Measurements from ENCODE around the gene HAS3. TPM values are rescaled to one million over a fixed set of nuclear protein-coding genes. Genes with fewer than 3 reads are reported as not detected.
"Not testable (repeated sequence)": the region's sequence is repeated elsewhere in the genome, so short reads cannot be mapped to it uniquely, and the experiment has no call there.

Gene HAS3
- total RNA-seq, 1 experiment from 2014 or later: 66.9 TPM

GRCh38 chr16:69126221-69126620 lies 20.8 kb downstream of the HAS3 start (continued):
- TF ChIP-seq, protein P1, sequence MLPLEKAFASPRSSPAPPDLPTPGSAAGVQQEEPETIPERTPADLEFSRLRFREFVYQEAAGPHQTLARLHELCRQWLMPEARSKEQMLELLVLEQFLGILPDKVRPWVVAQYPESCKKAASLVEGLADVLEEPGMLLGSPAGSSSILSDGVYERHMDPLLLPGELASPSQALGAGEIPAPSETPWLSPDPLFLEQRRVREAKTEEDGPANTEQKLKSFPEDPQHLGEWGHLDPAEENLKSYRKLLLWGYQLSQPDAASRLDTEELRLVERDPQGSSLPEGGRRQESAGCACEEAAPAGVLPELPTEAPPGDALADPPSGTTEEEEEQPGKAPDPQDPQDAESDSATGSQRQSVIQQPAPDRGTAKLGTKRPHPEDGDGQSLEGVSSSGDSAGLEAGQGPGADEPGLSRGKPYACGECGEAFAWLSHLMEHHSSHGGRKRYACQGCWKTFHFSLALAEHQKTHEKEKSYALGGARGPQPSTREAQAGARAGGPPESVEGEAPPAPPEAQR (CRISPR knock-in tag; IDR thresholded peaks at IDR 0.05): no peak

DNA sequence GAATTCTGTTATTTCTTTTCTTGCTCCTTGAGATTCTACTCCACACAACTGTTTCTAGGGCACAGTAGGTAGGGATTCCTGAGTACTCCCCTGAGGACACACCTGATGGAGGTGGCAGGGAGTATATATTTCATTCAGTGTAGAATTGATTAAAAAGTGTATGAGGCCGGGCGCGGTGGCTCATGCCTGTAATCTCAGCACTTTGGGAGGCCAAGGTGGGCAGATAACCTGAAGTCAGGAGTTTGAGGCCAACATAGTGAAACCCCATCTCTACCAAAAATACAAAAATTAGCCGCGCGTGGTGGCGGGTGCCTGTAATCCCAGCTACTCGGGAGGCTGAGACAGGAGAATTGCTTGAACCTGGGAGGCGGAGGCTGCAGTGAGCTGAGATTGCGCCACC lies 21.3 kb downstream of the HAS3 start:
- POLR2A ChIA-PET; H3K9me3 Mint-ChIP-seq; H3K4me3 Mint-ChIP-seq; DNase-seq (ENCODE audit: low spot score); H3K27me3 Mint-ChIP-seq (ENCODE audit: low read depth); ATAC-seq; H3K27ac Mint-ChIP-seq: not testable (repeated sequence)
- CTCF ChIA-PET: interaction anchor here (0.6 to 1.5 kb wide), 4 partner anchors 11 to 279 kb away, joined by 3 to 6 read pairs (median 4); partner anchors contain the start of gene PDF
- Mint-ChIP-seq H3K36me3 (peaks cover 19% of the 10 kb centered on the region), H3K4me1 (peaks cover 19% of the 10 kb centered on the region)

GRCh38 chr16:69127966-69128510 lies 22.6 kb downstream of the HAS3 start:
- Mint-ChIP-seq H3K4me3 (no peak overlapping the region), H3K27me3 (ENCODE audit: low read depth) (no peaks in the 10 kb centered on the region), H3K27ac (no peak overlapping the region), H3K36me3 (peaks cover 16% of the 10 kb centered on the region), H3K4me1 (peaks cover 21% of the 10 kb centered on the region), H3K9me3 (no peaks in the 10 kb centered on the region)
- CTCF ChIA-PET: interaction anchor here (1.1 to 1.5 kb wide), 2 partner anchors 12 to 281 kb away, joined by 5 to 6 read pairs; no protein-coding TSS in a partner anchor
- ATAC-seq: no peak
- POLR2A ChIA-PET: no interaction called here
- no peak for DNase-seq (ENCODE audit: low spot score)
- TF ChIP-seq CREM (CRISPR knock-in tag; IDR thresholded peaks at IDR 0.05) (no peak), SOX15 (CRISPR knock-in tag; IDR thresholded peaks at IDR 0.05) (no peak), CBFB (CRISPR knock-in tag; IDR thresholded peaks at IDR 0.05; ENCODE audit: low read depth) (no peak), PRRX2 (CRISPR knock-in tag; IDR thresholded peaks at IDR 0.05) (no peak), NR1H2 (CRISPR knock-in tag; IDR thresholded peaks at IDR 0.05) (no peak), ZNF423 (CRISPR knock-in tag; IDR thresholded peaks at IDR 0.05) (no peak), RELA (CRISPR knock-in tag; IDR thresholded peaks at IDR 0.05; ENCODE audit: borderline replicate concordance) (no peak), TCF7 (CRISPR knock-in tag; IDR thresholded peaks at IDR 0.05; ENCODE audit: low read depth) (no peak)
- TF ChIP-seq, protein P2, sequence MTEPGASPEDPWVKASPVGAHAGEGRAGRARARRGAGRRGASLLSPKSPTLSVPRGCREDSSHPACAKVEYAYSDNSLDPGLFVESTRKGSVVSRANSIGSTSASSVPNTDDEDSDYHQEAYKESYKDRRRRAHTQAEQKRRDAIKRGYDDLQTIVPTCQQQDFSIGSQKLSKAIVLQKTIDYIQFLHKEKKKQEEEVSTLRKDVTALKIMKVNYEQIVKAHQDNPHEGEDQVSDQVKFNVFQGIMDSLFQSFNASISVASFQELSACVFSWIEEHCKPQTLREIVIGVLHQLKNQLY (CRISPR knock-in tag; IDR thresholded peaks at IDR 0.05): no peak
- TF ChIP-seq, protein P3, sequence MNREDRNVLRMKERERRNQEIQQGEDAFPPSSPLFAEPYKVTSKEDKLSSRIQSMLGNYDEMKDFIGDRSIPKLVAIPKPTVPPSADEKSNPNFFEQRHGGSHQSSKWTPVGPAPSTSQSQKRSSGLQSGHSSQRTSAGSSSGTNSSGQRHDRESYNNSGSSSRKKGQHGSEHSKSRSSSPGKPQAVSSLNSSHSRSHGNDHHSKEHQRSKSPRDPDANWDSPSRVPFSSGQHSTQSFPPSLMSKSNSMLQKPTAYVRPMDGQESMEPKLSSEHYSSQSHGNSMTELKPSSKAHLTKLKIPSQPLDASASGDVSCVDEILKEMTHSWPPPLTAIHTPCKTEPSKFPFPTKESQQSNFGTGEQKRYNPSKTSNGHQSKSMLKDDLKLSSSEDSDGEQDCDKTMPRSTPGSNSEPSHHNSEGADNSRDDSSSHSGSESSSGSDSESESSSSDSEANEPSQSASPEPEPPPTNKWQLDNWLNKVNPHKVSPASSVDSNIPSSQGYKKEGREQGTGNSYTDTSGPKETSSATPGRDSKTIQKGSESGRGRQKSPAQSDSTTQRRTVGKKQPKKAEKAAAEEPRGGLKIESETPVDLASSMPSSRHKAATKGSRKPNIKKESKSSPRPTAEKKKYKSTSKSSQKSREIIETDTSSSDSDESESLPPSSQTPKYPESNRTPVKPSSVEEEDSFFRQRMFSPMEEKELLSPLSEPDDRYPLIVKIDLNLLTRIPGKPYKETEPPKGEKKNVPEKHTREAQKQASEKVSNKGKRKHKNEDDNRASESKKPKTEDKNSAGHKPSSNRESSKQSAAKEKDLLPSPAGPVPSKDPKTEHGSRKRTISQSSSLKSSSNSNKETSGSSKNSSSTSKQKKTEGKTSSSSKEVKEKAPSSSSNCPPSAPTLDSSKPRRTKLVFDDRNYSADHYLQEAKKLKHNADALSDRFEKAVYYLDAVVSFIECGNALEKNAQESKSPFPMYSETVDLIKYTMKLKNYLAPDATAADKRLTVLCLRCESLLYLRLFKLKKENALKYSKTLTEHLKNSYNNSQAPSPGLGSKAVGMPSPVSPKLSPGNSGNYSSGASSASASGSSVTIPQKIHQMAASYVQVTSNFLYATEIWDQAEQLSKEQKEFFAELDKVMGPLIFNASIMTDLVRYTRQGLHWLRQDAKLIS (CRISPR knock-in tag; IDR thresholded peaks at IDR 0.05; ENCODE audit: borderline replicate concordance): no peak
- TF ChIP-seq, protein P4, sequence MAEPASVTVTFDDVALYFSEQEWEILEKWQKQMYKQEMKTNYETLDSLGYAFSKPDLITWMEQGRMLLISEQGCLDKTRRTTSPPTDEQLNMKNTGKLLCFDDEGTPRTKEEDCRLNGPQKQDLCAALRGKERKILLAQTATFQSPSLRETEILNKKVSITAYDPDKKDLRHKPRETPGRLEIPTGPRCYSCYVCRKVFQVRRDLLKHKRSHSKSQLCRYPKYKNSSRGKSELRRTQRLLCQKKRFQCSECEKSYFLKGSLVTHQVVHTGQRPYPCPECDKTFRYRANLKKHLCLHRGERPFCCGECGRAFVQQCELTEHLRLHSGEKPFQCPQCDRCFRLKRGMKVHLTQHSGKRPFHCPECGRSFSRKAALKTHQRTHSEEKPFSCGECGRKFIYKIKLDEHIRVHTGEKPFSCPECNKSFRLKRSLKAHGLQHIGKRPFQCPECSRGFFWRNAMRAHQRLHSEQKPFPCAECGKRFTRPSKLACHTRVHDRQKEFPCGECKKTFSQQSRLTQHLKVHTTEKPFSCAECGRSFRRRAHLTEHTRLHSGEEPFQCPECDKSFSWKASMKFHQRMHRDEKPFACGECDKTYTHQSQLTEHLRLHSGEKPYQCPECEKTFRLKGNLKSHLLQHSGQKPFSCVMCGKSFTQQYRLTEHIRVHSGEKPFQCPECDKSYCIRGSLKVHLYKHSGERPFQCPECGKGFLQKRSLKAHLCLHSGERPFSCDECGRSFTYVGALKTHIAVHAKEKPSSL (CRISPR knock-in tag; conservative IDR thresholded peaks at IDR 0.05): no peak
- TF ChIP-seq, protein P5, sequence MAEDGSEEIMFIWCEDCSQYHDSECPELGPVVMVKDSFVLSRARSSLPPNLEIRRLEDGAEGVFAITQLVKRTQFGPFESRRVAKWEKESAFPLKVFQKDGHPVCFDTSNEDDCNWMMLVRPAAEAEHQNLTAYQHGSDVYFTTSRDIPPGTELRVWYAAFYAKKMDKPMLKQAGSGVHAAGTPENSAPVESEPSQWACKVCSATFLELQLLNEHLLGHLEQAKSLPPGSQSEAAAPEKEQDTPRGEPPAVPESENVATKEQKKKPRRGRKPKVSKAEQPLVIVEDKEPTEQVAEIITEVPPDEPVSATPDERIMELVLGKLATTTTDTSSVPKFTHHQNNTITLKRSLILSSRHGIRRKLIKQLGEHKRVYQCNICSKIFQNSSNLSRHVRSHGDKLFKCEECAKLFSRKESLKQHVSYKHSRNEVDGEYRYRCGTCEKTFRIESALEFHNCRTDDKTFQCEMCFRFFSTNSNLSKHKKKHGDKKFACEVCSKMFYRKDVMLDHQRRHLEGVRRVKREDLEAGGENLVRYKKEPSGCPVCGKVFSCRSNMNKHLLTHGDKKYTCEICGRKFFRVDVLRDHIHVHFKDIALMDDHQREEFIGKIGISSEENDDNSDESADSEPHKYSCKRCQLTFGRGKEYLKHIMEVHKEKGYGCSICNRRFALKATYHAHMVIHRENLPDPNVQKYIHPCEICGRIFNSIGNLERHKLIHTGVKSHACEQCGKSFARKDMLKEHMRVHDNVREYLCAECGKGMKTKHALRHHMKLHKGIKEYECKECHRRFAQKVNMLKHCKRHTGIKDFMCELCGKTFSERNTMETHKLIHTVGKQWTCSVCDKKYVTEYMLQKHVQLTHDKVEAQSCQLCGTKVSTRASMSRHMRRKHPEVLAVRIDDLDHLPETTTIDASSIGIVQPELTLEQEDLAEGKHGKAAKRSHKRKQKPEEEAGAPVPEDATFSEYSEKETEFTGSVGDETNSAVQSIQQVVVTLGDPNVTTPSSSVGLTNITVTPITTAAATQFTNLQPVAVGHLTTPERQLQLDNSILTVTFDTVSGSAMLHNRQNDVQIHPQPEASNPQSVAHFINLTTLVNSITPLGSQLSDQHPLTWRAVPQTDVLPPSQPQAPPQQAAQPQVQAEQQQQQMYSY (CRISPR knock-in tag; IDR thresholded peaks at IDR 0.05): no peak
